ENCODE measurements around the gene MELK.

Gene MELK

GRCh38 chr9:36584620-36585460, 12.1 kb downstream of the MELK start:
- DNase-seq, result no peak

- DNase-seq, result no peak
Measured at GRCh38 chr9:36590231-36590630, 17.5 kb downstream of the MELK start.

GRCh38 chr9:36592801-36593583, 20.3 kb downstream of the MELK start:
- DNase-seq, result no peak

- no peak for DNase-seq
Measured at GRCh38 chr9:36594213-36594612, 21.5 kb downstream of the MELK start.

- no peak for DNase-seq
Measured at GRCh38 chr9:36597412-36598178, 24.9 kb downstream of the MELK start.

- peak; percentile 4 for DNase-seq
Measured at GRCh38 chr9:36598273-36598672, 25.6 kb downstream of the MELK start.

- no peak for DNase-seq
Measured at GRCh38 chr9:36603006-36603405, 30.3 kb downstream of the MELK start.

GRCh38 chr9:36609306-36609705, 36.6 kb downstream of the MELK start:
- DNase-seq, result no peak

GRCh38 chr9:36622121-36622520, 49.4 kb downstream of the MELK start:
- no peak for DNase-seq

GRCh38 chr9:36623280-36623679, 50.6 kb downstream of the MELK start:
- DNase-seq, result no peak

GRCh38 chr9:36625006-36625615, 52.4 kb downstream of the MELK start:
- DNase-seq, result no peak

GRCh38 chr9:36632892-36633291, 60.2 kb downstream of the MELK start:
- no peak for DNase-seq

- no peak for DNase-seq
Measured at GRCh38 chr9:36637491-36638270, 65.0 kb downstream of the MELK start.

- DNase-seq, result no peak
Measured at GRCh38 chr9:36640771-36641381, 68.2 kb downstream of the MELK start.

- DNase-seq, result no peak
Measured at GRCh38 chr9:36642817-36643216, 70.1 kb downstream of the MELK start.

- no peak for DNase-seq
Measured at GRCh38 chr9:36656842-36657241, 84.1 kb downstream of the MELK start.

- DNase-seq, result no peak
Measured at GRCh38 chr9:36659500-36659899, 86.8 kb downstream of the MELK start.

- no peak for DNase-seq
Measured at GRCh38 chr9:36664806-36665205, 92.1 kb downstream of the MELK start.

GRCh38 chr9:36665387-36665786, 92.7 kb downstream of the MELK start:
- DNase-seq, result no peak

GRCh38 chr9:36665921-36666431, 93.3 kb downstream of the MELK start:
- DNase-seq, result no peak

- DNase-seq, result no peak
Measured at GRCh38 chr9:36671561-36671960, 98.9 kb downstream of the MELK start.

All from right kidney (tissue), 1 donor.